ENCODE data around the gene LRRC49.

DNA sequence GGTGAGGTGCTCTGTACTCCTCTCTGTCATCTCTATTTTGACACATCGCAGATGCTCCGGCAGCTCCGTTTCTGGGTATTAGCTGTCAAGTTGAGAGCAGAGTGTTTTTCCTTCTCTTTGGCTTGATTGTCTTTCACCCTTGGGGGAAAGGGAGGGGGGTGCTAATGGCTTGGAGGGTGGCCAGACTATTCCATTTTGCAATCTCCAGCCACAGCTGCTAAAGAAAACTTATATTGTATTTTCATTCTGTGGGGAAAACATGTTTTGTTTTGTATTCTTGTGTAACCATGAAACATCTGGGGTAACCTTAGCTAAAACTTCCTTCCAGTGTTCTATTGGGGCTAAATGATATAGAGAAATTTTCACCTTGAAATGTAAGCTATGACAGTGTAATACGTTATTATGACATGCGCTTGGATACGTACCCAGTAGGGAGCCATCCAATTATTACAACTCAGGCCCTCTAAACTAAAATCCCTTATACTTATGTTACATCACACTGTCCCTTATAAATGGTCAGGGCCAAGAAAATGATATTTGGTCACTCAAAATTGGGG, 24.6 kb upstream of the LRRC49 start:
- TF ChIP-seq CTCF (IDR thresholded peaks at IDR 0.05; ENCODE audit: insufficient read depth, low read depth, low read length), result no peak
- no peak for TF ChIP-seq EZH2 (IDR thresholded peaks at IDR 0.05; ENCODE audit: insufficient read depth, low read length)

All from astrocyte (in vitro differentiated cells and primary cell).